Inflammatory macrophage treated with lipopolysaccharide for 1 hour (primary cell): ENCODE data around the gene TMEM245.

Experiments used
- DNase-seq, 2 donors: peaks; one replicate each; pipeline ENCODE4 v3.0.0-alpha.2; 2020 to 2022

The TMEM245 gene

DNA sequence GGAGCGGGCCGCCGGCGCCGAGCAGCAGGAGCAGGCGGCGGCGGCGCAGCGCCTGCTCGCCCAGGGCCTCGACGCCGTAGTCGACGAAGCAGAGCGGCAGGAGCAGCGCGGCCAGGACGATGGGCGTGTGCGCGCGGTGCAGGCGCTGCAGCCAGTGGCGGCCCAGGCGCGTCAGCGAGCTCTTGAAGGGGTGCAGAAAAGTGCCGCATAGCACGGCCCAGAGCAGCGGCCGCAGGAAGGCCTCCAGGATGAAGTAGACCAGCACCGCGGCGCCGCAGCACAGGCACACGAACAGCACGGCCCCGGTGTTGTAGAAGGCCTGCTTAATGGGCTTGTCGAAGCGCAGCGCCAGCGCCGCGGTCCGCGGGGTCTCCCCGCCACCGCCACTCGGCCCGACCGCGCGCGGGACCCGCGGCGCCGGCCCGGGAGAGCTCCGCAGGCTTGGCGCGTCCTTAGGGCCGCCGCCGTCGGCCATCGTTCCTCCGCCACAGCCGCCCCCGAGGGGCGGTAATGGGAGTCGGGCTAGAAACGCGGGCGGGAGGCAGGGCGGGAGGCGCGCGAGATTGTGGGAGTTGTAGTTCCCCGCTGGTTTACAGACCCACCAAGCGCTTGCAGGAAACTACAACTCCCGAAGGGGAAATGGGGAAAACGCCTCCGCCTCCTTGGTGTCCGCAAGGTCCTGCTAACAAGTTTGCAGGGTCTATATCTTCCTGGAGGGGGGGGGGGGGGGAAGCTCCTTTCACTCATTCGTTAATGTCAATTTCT lies at the start of gene TMEM245:
TMEM245 (minus strand) TSS at position 509 of the 765 bp plus-strand sequence; CDS start at position 475, 34 bp downstream.
- DNase-seq: peak; percentile 95 to 98

GRCh38 chr9:109168170-109168569 lies 48.4 kb upstream of the TMEM245 start:
- no peak for DNase-seq

DNA sequence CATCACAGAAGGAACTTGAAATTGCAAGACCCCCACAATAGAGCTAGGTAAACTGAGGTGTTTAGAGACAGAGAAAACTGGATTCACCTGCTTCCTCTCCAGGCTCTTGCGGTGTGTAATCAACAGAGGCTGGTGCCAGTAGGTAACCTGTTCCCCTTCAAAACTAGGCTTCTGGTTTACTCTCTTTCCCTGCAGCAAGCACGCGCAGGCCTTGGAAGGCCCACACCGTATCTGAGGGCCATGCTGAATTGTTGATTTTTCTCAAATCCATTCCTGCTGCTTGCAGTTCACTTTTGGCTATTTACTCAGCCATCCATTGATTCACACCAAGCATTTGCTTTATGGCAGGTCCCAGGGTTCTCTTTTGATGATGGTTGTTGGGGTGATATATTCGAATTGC lies 48.0 kb upstream of the TMEM245 start:
- DNase-seq: no peak

GRCh38 chr9:109166771-109167601 lies 47.2 kb upstream of the TMEM245 start, which contains the start of gene FRRS1L:
TSS of gene FRRS1L (minus strand) at chr9:109167249. CDS start at chr9:109167138, 111 bp downstream.
- DNase-seq: no peak

- no peak for DNase-seq
Observed at GRCh38 chr9:109166171-109166770, 46.5 kb upstream of the TMEM245 start.

GRCh38 chr9:109164042-109164441 lies 44.3 kb upstream of the TMEM245 start:
- DNase-seq: no peak

DNA sequence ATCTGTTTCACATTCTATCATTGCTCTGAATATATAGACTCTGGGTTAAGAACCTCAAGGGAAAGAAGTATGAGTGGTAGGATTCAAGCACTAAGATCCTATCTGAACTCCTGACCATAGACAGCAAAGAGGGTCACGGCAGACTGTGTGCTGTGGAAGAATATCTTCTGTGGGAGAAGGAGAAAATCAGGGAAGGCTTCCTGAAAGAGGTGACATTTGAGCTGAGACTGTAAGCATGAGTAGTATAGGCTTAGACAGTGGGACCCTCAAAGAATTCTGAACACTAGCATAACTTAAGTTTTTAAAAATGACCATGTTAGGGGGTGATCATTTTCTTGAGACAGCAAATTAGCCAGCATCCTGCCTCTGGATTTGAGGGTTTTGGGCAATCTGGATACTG lies 43.4 kb upstream of the TMEM245 start:
- DNase-seq: no peak

GRCh38 chr9:109162677-109163076 lies 42.9 kb upstream of the TMEM245 start:
- DNase-seq: no peak

GRCh38 chr9:109161471-109161870 lies 41.7 kb upstream of the TMEM245 start:
- no peak for DNase-seq

DNA sequence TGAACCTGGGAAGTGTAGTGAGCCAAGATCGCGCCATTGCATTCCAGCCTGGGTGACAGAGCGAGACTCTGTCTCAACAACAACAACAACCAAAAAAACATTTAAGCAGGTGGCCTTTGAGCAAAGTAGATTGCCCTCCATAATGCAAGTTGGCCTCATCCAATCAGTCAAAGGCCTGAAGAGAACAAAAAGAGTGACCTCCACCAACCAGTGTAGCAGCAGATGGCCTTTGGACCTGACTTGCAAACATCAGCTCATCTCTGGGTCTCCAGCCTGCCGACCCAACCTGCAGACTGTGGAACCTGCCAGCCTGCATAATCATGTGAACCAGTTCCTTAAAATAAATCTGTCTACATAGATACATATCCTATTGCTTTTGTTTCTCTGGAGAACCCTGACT lies 39.8 kb upstream of the TMEM245 start:
- no peak for DNase-seq

DNA sequence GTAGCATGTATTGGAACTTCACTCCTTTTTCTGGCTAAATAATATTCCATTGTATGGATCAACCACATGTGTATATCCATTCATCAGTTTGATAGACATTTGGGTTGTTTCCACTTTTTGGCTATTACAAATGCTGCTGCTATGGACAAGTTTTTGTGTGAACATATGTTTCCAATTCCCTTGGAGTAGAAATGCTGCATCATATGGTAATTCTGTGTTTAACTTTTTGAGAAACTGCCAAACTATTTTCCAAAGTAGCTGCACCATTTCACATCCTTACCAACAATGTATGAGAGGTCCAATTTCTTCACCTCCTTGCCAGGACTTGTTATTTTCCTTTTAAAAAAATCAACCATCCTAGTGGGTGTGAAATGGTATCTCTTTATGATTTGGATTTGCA lies 38.9 kb upstream of the TMEM245 start:
- DNase-seq: no peak

- no peak for DNase-seq
Observed at GRCh38 chr9:109156708-109157107, 37.0 kb upstream of the TMEM245 start.

- no peak for DNase-seq
Observed at GRCh38 chr9:109150925-109151545, 31.3 kb upstream of the TMEM245 start.

DNA sequence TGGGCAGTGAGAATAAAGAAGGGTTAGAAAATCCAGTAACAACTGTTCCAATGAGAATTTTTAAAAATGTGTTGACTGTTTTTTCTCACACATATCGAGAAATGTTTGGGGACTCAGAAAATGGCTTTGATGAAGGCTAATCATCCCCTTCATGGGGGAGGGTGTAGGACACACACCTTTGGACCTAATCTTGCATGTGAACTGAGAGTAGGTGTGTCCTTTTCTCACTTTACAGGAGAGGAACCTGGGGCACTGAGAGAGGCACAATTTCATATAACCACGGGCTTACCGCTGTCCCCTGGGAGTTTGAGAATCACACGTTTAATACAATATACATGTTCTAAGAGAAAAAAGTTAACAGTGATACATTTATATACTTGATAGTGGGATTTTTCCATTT lies 30.0 kb upstream of the TMEM245 start:
- no peak for DNase-seq

GRCh38 chr9:109149089-109149488 lies 29.3 kb upstream of the TMEM245 start:
- no peak for DNase-seq

DNA sequence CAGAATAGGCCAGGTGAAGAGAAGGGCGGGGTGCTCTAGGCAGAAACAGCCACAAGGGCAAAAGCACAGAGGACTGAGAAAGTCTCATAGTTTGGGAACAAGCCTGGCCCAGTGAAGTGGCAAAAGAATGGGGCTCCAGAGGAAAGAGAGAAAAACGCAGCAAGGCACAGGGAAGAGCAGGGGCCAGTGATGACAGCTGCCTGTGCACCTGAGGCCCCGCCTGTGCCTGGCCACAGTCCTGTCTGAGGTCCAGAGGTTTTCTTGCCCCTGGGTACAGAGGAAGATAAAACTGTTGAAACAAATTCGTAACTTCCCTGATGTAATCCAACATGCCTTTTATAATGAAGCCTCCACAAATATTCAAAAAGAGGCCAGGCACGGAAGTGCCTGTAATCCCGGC lies 25.3 kb upstream of the TMEM245 start:
- no peak for DNase-seq

GRCh38 chr9:109143881-109144562 lies 24.3 kb upstream of the TMEM245 start:
- DNase-seq: peak in 1 of 2 donors; percentile 37

DNA sequence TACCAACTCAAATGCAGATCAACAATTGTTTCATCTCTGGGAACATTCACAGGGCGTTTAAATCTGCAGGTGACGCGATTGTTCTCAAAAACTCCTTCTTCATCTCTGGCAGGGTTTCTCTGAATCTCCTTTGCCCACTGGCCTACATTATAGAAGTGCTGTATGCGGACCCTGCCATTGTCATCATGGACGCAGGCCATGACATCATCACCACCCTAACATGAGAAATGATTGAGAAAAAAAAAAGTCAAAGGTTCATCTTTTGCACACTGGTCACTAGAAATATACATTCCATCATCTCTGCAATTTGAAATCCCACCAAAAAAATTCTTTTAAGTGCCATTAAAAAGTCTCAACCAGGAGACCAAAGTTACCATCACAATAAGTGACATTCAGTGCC lies 21.6 kb upstream of the TMEM245 start:
- no peak for DNase-seq

GRCh38 chr9:109139851-109140250 lies 20.1 kb upstream of the TMEM245 start:
- DNase-seq: no peak

GRCh38 chr9:109138421-109138820 lies 18.7 kb upstream of the TMEM245 start:
- DNase-seq: no peak

GRCh38 chr9:109134167-109134578 lies 14.4 kb upstream of the TMEM245 start:
- DNase-seq: no peak

GRCh38 chr9:109133533-109133932 lies 13.8 kb upstream of the TMEM245 start:
- DNase-seq: no peak
